Right ventricle myocardium inferior (tissue), 1 donor: ENCODE results near the gene PDGFC. TPM values are rescaled to one million over a fixed set of nuclear protein-coding genes. Genes with fewer than 3 reads are reported as not detected.
"Not testable (repeated sequence)": the region's sequence is repeated elsewhere in the genome, so short reads cannot be mapped to it uniquely, and the experiment has no call there.

ENCODE experiments used
- ATAC-seq: fragments of 200-7000 bp; cut with Tn5 transposase; one replicate; pipeline ENCODE4 v1.9.1; 2020; ENCODE audit warnings: mild to moderate bottlenecking, moderate library complexity
- DNase-seq: peaks from one replicate; pipeline ENCODE4 v3.0.0; 2021; ENCODE audit errors: missing footprints
- intact Hi-C: fragments of 100-400 bp; cut with DNase I; formaldehyde crosslinking; loops from one replicate; pipeline ENCODE4 v1.11.0; 2022
- total RNA-seq: library from RNA; stranded (reverse); fragmentation: NEBNext Ultra II Directional; extraction: Animal tissue kit (Norgen Biotek cat#: 25700); gene quantifications from one replicate; pipeline ENCODE4 v1.2.1, GENCODE V29; 2021
- donor health status: DM: no; HTN: yes; CAD: no; lungs with severe emphysema.

The PDGFC gene
- total RNA-seq, 1 donor from 2014 or later: 12.6 TPM

- intact Hi-C loops: no loop called here
- DNase-seq (no peak), ATAC-seq (no peak)
Observed at GRCh38 chr4:156933633-156934258, 37.9 kb downstream of the PDGFC start.

DNA sequence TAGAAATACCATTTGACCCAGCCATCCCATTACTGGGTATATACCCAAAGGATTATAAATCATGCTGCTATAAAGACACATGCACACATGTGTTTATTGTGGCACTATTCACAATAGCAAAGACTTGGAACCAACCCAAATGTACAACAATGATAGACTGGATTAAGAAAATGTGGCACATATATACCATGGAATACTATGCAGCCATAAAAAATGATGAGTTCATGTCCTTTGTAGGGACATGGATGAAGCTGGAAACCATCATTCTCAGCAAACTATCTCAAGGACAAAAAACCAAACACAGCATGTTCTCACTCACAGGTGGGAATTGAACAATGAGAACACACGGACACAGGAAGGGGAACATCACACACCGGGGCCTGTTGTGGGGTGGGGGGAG, 39.2 kb downstream of the PDGFC start:
- DNase-seq, intact Hi-C loops, ATAC-seq: not testable (repeated sequence)

GRCh38 chr4:156931267-156931666, 40.3 kb downstream of the PDGFC start:
- no peak for ATAC-seq

DNA sequence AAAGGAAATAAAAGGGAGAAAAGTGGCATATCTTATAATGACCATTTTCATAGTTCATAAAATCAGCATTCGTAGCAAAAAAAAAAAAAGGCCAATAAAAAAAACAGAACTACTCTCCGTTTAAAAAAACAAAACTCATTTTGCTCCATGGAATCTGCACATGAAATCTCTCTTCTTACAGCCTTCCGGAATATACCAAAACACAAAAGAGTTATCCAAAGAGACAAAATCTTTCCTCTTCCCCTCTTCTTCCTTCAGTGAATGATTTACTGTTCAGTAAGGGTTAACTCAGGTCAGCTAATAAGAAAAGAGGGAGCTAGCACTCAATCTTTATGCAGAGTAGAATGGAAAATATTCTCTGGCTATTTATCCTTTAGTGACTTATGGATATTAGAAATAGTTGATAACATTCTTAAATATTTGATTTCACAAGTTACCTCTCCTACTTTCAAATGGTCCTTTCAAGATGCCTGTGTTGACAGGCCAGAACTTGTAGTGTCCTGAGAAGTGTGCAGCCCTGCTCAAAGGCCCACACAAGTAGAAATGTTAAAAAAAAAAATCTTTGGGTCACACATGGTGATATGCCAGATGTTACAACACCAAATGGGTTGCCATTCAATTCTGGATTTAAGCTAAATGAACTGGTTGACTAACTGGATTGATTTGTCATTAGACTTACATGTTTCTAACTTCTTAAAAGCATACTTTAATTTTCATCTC, 42.1 kb downstream of the PDGFC start:
- intact Hi-C loops: no loop called here
- ATAC-seq (no peak), DNase-seq (no peak)

More at GRCh38 chr4:156931267-156931666, 40.3 kb downstream of the PDGFC start:
- no peak for DNase-seq
- intact Hi-C loops: no loop called here

DNA sequence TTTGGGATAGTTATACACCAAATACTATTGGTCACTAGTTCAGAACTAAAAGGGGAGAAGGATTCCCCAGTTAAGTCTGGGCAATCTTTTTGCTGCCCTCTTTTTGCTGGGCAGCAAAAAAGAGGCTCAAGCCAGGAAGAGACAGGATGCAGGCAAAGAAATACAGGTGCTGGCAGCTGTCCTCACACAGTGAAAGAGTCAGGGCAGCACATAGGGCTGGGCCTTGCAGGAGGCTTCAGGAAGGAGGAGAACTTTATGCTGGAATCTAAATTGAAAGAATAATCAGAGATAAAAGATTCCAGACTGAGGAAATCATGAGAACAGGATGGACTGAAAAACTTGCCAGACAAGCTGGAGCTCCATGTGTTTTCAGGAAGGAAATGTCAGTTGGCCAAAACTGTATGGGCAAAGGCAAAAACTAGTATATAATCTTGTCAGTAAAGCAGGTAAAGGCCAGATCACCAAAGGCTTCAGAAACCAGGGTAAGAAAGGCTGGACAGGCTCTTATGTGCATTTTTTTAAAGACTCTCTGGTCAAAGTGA, 46.8 kb downstream of the PDGFC start:
- intact Hi-C loops: no loop called here
- ATAC-seq: no peak
- no peak for DNase-seq

DNA sequence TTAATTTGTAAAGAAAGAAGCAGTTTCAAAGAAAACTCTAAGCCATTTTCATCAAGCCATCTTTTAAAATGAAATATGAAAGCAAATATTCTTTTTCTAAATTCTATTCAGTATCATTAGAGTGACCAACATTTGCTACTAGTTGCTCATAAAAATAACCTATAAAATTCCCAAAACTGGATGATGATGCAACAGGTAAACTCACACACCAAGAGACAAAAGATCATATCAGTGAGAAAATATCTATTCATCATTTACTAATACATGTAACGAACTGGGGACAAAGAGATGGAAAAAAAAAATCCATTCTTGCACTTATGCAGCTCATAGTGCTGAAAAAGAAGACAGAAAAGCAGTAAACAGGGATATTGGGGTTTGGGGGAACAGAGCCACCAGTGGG, 48.1 kb downstream of the PDGFC start:
- ATAC-seq (no peak), DNase-seq (no peak)
- intact Hi-C loops: no loop called here

DNA sequence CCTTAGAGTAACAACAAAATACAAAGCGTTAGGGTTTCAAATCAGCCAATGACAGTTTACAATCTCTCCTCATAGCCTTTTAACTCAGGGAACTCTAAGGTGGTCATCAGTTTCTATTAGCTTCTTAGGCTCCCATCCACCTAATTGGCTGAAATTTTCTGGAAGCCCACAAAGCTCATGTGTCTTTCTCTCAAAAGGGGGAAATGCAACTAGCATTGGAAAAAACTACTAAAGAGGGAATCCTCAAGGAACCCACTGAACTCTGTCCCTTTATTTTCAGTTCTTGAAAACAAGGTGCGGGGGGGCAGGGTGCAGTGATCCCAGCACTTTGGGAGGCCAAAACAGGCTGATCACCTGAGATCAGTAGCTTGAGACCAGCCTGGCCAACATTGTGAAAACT, 56.4 kb downstream of the PDGFC start:
- intact Hi-C loops: no loop called here
- no peak for ATAC-seq
- no peak for DNase-seq

DNA sequence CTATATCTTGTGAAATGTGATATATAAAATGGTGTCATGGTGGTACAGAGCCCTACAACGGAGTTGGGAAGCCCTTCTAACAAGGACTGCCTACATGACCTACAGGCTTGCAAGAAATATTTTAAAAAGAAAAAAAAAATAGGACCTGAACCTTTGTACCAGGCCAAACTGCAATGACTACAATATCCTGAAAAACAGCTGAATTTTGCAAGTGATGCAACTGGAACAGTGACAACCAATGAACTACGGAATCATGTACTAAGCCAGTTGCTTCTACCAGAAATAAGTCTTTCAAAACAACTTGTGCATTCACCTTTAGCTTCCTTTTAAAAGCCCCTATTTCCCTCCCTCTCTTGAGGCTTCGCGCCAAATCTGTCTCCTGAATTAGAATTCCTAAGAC, 58.4 kb downstream of the PDGFC start:
- intact Hi-C loops: no loop called here
- DNase-seq (no peak), ATAC-seq (no peak)

DNA sequence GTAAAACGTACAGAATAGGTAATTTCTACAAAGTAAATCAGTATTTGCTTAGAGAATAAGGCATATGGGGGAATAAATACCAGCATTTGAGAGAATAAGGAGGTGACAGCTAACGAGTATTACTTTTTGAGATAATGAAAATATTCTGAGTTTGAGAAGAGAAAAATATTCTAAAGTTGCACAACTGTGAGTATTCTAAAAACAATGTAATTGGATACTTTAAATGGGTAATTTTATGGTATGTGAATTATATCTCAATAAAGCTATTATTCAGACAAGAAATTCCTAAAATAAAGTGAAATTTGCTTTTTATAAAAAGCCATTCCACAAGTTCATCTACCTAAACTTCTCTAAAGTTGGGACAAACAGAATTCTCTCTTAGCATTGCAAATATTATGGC, 62.6 kb downstream of the PDGFC start:
- intact Hi-C loops: no loop called here
- no peak for DNase-seq

DNA sequence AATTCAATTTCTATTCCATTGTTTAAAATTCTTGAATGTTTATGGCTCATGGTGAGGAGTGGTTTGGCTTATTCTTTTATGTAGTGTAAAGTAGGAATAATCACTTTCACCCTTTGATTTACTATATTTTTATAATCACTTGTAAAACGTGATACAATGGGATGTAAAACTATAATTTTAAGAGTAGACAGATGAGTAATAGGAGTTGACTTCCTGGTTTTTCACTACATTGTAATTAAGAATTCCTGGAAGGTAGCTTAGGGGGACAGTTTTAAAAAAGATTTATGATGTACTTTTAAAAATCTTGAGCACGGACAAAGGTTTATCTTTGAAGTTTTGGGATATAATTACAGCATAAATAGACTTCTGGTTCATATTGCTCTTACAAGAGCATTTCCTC, 65.3 kb downstream of the PDGFC start:
- intact Hi-C loops: no loop called here
- no peak for ATAC-seq
- no peak for DNase-seq

More for the DNA sequence above, 62.6 kb downstream of the PDGFC start:
- no peak for ATAC-seq

- intact Hi-C loops: no loop called here
- no peak for ATAC-seq
Observed at GRCh38 chr4:156901871-156902270, 69.7 kb downstream of the PDGFC start.

GRCh38 chr4:156898373-156899117, 73.1 kb downstream of the PDGFC start:
- intact Hi-C loops: no loop called here
- DNase-seq (peak; percentile 30), ATAC-seq (peak; percentile 37)

More at GRCh38 chr4:156901871-156902270, 69.7 kb downstream of the PDGFC start:
- no peak for DNase-seq

GRCh38 chr4:156896527-156896926, 75.1 kb downstream of the PDGFC start:
- intact Hi-C loops: no loop called here
- ATAC-seq: no peak
- DNase-seq: no peak

DNA sequence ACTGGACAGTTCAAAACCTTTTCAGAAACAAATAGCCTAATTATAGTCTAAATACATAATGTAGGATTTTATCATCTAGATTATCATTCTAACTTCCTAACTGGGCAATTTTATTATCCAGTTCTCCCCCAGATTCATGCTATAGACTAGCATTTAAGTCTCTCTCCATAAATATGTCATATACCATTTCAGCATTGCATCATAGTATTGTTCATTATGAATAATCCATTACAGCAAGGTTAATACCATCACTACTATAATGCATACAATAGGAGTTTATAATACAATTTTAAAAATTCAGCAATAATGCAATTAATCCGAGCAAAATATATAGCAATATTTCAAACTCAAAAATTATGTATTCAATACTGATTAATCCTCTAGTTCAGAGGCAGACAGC, 77.4 kb downstream of the PDGFC start:
- intact Hi-C loops: no loop called here
- no peak for DNase-seq

DNA sequence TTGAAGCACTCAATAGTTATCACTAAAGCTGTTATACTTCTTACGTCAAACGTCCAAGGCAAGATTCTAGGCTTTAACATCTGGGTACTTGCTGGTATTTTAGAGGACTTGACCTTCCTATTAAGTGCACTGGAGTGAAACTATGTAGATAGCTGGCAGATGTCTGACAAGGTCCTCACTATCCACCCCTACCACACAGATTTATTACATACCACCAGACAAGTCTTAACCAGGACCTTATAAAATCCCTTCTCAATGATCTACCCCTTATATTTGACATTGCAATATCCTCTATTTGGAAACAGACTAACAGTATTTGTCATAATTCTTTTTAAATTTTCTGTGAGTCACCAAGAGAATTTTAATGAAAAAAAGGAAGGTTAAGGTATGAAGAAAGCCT, 78.8 kb downstream of the PDGFC start:
- ATAC-seq (no peak), DNase-seq (no peak)
- intact Hi-C loops: no loop called here

More for the DNA sequence above, 77.4 kb downstream of the PDGFC start:
- ATAC-seq: no peak

GRCh38 chr4:156889616-156890594, 81.7 kb downstream of the PDGFC start:
- DNase-seq (peak; percentile 72), ATAC-seq (peak; percentile 67)
- intact Hi-C loops: no loop called here

DNA sequence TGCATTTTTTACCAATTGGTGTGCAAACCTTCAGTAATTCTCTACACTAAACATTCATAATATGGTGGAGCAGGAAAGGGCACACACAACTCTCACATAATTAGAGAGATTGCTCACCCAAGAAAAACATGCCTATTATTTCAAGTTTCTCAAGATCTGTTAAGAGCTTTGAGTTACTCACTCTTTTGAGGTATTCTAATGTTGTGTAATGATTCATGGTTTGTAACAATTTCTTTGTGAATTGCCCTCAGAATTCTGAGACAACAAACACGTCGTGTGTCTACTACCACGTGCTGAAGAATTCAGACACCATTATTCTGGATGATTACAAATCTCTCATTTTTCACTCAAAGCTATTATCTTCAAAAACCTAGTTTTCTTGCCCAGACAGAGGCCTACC, 82.8 kb downstream of the PDGFC start:
- ATAC-seq: no peak
- intact Hi-C loops: no loop called here
- no peak for DNase-seq

DNA sequence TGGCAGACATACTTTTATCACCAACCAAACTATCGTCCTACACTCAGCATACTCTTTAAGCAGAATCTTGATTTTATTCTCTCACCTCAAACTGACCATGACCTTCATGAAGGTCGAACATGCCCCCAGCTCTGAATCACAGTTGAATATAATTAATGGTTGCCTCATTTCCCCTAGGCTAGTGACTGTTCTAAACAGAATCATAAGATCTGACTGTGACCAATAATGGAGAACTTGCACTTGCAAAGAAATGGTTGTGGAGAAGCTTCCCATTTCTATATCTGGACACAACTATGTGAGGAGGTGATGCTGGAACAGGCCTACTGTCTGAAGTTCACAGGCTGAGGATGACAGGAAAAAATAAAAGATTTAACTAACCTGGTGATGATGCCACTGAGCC, 85.1 kb downstream of the PDGFC start:
- no peak for ATAC-seq
- intact Hi-C loops: no loop called here
- no peak for DNase-seq
